ENCODE results near the gene HOXA2.
A peak's percentile ranks its signal among the peaks of the same experiment; 100 is the strongest.

GRCh38 chr7:27129729-27130539, 27.5 kb upstream of the HOXA2 start:
- TF ChIP-seq, protein P1, sequence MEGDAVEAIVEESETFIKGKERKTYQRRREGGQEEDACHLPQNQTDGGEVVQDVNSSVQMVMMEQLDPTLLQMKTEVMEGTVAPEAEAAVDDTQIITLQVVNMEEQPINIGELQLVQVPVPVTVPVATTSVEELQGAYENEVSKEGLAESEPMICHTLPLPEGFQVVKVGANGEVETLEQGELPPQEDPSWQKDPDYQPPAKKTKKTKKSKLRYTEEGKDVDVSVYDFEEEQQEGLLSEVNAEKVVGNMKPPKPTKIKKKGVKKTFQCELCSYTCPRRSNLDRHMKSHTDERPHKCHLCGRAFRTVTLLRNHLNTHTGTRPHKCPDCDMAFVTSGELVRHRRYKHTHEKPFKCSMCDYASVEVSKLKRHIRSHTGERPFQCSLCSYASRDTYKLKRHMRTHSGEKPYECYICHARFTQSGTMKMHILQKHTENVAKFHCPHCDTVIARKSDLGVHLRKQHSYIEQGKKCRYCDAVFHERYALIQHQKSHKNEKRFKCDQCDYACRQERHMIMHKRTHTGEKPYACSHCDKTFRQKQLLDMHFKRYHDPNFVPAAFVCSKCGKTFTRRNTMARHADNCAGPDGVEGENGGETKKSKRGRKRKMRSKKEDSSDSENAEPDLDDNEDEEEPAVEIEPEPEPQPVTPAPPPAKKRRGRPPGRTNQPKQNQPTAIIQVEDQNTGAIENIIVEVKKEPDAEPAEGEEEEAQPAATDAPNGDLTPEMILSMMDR (conservative IDR thresholded peaks at IDR 0.05; ENCODE audit: low read depth, low read length): no peak
- TF ChIP-seq EZH2 (IDR thresholded peaks at IDR 0.05; ENCODE audit: borderline replicate concordance, low read depth, low read length, poor library complexity, severe bottlenecking): peak; percentile 53
